Measurements from ENCODE around the gene PARP16.
"Not testable (repeated sequence)": the region's sequence is repeated elsewhere in the genome, so short reads cannot be mapped to it uniquely, and the experiment has no call there.

PARP16 gene

DNA sequence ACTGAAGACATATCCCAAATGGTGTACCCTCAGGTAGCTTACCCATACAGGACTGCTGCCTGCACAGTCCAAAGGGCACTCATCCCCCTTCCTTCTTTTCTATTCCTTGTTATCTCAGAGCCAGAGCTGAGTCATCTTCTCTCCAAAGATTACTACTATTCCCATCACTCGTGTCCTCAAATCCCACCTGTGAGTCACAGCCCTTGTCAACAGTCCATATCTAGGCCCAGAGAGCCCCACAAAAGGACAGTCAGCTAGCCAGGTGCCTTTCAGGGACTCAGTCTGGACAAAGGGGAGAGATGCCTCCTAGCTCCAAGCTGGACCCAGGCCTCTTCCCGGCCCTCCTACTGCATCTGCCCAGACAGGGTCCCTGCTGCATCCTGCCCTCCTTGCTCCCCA, 11.0 kb downstream of the PARP16 start:
- no peak for DNase-seq (ENCODE audit: low spot score)

DNA sequence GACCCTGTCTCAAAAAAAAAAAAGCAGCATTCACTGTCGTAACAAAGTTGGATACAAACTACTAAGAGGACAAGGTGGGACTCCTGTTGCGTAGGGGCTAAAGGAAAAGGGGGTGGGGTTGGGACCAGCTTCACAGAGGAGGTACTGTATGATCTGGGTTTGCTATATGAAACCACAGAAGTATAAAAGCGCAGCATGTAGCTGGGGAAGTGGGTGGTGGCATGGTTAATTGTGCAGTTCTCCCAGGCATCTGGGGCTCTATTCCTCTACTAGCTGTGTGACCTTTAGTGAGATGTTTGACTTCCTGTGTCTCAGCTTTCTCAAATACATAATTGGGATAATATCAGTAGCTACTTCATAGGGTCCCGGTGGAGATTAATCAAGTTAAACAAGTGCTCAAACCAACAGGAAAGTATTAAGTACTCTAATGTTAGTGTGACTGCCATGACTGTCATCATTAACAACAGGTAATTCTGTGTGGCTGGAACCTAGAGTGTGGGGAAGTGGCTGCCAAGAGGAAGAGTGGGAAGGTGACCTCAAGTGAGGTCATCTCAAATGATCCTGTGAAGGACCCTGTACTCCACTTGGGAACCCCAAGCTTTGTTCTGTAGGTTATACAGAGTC, 11.5 kb downstream of the PARP16 start:
- no peak for DNase-seq (ENCODE audit: low spot score)

DNA sequence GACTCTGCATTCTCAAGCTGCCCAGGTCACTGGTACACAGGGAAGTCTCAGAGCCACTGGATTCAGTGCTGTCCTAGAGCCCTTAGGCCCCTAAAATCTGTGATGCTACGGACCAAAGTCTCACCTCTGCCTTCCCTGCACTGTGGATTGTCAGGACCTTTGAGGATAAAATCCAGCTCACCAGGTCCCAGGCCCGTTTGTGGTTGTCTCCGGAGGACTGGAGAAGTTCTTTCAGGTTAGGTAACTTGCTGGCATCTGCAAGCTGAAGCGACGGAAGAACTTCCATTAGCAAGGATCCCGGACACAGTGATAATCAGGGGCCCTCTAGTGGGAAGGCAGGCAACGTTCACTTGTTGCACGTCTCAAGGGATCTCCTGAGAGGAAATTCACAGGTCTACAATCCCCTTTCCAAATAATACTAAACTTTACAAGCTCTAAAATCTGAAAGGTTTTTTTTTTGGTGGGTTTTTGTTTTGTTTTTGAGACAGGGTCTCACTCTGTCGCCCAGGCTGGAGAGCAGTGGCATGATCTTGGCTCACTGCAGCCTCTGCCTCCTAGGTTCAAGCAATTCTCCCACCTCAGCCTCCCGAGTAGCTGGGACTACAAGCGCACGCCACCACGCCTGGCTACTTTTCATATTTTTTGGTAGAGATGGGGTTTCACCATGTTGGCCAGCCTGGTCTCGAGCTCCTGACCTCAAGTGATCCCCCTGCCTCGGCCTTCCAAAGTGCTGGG, 15.7 kb downstream of the PARP16 start:
- peak; percentile 35 for DNase-seq (ENCODE audit: low spot score)

DNA sequence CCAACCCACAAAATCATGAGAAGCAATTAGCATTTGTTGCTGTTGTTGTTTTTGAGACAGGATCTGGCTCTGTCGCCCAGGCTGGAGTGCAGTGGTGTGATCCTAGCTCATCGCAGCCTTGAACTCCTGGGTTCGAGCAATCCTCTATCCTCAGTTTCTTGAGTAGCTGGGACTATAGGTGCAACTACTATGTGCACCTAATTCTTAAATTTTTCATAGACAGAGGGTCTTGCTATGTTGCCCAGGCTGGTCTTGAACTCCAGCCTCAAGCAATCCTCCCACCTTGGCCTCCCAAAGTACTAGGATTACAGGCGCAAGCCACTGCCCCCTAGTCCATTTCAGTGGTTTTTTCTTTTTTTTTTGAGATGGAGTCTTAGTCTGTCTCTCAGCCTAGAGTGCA, 18.3 kb downstream of the PARP16 start:
- DNase-seq (ENCODE audit: low spot score) = no peak

DNA sequence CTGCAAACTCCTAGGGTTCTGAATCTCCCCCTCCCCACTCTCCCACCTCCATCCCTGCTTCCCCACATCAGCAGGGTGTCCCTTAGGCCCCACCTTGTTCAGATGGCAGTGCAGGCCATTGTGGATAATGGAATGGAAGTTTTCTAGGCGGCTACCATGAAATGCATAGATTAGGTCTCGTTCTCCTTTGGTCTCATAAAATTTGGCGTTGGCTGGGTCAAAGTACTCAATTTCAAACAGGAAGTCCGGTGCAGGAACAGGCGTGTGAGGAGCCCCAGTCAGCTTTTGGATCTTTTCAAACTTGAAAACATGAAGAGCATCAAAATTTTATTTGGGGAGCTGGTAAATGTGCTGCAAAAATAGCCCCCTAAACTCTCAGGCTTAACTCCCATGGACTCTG, 20.2 kb downstream of the PARP16 start:
- DNase-seq (ENCODE audit: low spot score) = no peak

DNA sequence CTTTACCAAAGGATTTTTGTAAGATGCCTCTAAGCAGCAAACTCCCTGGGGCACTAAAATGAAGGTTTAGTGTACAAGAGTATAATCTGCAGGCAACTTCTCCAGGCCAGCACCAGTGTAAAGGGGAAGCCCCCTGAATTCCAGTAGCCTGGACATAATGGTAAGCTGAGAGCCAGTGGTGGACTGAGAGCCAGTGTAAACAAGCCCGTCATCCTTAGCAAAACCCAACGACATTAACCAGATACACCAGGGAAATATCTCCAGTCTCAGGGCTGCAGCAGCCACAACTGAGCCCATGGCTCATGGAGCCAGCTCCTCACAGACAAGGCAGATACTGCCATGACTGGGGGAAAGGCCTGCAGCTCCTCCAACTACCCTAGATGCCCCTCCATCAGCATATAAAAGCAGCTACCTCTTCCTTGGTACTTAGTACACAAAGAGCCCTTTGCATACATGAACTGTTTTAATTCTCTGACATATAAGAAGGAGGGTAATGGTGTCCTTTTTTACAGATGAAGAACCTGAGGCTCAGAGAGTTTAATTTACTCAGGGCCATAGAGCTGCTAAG, 21.7 kb downstream of the PARP16 start:
- DNase-seq (ENCODE audit: low spot score) = no peak

DNA sequence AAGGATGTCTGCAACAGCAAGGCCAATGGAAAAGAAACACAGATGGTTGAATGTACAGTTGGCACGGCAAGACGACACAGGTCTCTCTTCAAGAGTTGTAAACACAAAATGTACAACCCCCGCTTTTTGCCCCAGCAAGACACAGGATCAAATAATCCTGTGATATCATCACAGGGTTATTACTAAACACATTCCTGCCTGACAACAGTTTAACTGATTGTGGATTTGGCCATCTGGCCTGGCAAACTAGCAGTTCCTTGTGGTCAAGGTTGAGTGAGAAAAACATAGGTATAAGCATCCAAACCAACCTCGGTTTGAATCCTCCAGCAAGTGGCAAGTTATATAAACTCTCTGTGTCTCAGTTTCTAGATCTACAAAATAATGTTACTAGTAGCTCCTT, 23.4 kb downstream of the PARP16 start:
- DNase-seq (ENCODE audit: low spot score) = no peak

DNA sequence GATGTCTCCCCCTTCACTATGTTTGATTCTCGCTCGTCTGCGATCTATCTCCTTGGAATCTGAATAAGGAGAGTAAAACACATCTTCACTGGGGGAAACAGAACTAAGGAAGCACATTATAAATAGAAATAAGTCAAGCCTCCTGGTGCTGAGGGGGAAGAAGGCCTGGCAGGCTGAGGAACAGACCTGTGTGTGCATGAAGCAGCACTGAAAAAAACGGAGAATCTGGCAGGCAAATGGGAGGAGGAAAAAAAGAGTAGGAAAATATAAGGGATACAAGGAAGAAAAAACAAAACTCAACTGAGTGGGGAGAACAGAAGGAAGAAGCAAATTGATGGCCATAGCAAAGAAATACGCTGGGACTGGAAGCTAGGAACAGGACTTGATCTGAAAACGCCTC, 25.7 kb downstream of the PARP16 start:
- no peak for DNase-seq (ENCODE audit: low spot score)

DNA sequence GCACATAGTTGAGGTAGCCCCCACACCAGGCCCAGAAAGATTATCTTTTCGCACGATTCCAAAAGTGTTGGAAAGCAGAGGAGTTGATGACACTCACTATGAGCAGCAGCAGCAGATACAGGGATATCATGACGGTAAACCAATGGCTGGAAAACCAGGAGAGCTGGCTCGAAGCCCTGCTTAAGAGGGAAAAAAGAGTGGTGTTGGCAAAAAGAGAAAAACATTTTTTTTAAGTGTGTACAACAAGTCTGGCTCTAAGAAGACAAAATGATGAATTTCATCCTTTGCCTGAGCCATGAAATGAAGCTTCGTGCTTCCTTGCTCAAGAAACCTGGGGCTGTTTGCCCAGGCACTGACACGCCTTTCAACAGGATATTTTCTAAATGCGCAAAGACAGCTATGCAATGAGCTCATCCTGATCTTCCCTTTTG, 27.3 kb downstream of the PARP16 start:
- no peak for DNase-seq (ENCODE audit: low spot score)

DNA sequence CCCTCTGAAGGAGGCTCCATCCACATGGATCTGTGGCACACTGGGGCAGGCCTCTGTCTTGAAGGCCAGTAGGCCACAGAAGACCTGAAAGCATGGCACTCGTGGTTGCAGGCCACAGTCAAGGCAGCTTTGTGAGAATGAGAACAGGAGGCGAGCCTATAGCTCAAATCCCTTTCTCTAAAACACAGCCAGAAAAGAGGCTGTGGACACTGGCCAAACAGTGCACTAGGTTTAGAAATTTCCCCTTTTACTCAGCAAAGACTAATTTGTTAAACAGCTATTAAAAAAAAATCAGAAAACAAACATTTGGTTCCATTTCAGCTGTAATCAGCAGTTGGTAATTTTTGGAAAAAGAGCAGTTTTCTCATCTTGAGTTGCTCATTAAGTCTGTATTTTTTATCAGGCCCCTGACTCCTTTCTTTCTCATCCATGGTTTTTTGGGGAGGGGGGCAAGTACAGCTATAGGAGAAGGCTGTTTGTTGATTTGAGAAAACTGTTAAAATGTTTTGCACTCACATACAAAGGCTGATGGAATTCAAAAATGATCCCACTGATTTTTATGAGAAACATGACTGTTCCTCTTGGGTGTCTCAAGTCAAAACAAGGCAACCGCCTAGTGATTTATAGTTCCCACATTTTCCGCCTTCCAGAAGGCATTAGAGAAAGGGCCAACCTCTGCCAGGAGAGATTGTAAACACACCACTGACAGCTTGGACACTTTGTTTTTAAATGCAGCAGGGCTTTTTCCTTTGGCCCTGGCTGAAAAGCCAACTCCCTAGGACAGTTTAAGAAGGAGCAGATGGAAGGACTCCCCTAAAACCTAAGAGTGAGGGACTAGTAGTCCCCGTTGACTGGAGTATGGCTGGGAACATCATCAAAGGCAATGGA, 28.1 kb downstream of the PARP16 start:
- no peak for DNase-seq (ENCODE audit: low spot score)

DNA sequence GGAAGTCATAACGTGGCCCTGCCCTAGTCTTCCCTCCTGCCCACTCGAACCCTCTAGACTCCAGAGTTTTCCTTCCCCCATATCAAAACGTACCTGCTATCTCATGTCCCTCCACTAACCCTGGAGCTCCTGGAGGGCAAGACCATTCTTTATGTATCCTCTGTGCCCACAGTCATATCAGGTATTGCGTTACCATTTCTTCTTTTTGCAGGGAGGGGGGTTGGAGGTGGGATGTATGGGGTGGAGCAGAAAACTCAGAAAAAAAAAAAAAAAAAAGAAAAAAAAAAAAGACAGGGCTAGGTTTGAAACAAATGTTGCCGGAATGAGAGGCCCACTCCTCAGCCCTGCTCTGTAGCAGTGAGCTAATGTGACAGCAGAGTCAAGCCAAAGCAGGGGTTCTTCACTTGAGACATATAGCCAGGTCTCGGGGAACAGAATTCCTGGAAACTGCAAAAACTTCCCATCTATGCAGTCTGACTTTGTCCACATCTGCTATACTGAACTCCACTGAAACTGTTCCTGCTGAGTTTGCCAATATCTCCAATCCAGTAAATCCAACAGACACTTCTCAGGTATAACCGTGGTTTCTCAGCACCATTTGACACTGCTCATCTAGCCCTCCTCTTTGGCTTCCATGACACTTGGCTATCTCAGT, 31.1 kb downstream of the PARP16 start:
- DNase-seq (ENCODE audit: low spot score) = no peak

DNA sequence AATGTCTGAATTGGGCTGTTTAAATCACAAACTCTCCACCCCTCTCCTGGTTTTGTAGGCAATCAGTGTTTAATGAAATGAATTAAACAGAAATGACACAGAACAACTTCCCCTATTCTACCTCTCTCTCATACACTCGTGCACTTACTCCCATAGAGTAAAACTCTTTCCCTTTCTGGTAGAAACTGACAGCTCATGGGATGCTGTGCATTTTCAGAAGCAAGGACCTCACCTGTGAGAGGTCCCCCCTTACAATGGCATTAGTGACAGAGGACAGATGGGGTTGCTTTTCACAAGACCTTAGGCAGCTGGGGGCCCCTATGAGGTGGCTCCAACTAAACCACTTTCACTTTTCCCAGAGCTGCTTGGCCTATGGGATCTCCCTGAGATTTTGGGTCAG, 31.9 kb downstream of the PARP16 start:
- no peak for DNase-seq (ENCODE audit: low spot score)

DNA sequence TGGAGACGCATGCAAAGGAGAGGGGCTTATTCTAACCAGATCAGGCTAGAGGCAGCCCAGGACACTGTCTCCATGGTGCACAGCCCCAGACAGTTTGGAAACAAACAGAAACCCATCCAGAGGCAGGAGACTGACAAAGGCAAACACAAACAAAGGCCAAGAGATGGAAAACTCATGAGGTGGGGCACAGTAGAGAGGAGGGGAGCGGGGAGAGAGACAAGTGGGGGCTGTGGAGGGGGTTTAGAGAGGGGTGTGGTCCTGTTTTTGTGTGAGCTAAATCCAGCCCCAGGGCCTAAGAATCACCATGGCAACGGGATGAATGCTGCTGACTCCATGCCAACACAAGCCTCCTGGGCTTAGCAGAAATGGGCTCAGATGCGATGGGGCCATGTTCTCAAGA, 32.3 kb downstream of the PARP16 start:
- DNase-seq (ENCODE audit: low spot score) = no peak

DNA sequence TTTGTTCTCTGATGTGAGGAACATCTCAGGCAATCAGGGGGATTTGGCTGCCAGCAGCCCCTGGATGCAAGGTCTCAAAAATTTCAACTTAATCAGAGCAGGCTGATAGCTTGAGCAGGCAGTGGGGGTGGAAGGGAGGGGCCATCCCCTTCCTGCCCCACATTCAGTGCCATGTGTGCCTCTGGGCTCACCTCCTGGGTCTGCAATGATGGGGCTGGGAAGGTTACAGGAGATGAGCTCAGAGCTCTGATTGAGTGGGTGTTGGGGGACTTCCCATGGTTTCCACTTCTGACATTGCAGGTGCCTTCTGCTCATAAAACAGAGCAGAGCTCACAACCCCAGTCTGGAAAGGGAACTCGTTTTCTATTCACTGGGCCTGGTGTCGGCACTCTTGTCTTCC, 37.0 kb downstream of the PARP16 start:
- peak; percentile 22 for DNase-seq (ENCODE audit: low spot score)

DNA sequence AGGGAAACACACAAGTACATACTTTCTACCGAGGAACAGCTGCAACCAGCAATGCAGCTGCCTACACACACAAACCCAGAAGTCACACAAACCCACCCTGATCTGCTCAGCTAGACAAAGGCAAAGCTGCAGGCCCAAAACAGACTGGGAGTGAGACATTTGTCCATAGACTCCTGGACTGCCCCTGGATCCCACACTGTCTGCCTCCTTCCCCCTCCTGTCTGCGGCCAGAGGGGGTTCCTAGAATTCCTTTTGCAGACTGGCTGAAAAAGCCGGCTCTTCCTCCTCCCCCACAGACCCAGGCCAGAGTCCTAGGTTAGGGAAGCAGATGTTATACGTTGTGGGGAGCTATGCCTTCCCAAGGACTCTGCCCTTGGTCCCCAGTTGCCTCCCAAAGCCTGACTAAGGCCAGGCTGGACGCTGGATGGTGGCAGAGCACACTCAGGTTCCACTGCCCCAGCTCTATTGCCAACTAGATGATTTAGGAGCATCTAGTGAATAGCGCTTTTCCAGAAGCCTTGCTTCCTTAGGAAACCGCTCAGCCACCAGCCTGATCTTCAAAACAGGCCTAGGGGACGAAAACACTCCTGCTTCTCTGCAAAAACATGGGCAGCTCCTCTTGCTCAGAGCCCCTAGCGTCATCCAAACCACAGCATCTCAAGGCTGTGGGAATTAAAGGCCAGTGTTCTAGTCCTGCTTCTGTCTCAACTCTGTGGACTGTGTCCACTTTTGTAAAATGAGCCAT, 38.0 kb downstream of the PARP16 start:
- DNase-seq (ENCODE audit: low spot score) = no peak

DNA sequence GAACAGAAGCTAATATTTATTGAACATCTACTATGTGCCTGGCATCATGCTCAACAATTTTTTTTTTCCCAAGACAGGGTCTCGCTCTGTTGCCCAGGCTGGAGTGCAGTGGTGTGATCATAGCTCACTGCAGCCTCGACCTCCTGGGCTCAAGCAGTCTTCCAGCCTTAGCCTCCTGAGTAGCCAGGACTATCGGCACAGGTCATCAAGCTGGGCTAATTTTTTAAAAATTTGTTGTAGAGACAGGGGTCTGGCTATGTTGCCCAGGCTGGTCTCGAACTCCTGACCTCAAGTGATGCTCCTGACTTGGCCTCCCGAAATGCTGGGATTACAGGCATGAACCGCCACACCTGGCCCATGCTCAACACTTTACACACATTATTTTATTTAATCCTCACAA, 39.7 kb downstream of the PARP16 start:
- DNase-seq (ENCODE audit: low spot score) = no peak

DNA sequence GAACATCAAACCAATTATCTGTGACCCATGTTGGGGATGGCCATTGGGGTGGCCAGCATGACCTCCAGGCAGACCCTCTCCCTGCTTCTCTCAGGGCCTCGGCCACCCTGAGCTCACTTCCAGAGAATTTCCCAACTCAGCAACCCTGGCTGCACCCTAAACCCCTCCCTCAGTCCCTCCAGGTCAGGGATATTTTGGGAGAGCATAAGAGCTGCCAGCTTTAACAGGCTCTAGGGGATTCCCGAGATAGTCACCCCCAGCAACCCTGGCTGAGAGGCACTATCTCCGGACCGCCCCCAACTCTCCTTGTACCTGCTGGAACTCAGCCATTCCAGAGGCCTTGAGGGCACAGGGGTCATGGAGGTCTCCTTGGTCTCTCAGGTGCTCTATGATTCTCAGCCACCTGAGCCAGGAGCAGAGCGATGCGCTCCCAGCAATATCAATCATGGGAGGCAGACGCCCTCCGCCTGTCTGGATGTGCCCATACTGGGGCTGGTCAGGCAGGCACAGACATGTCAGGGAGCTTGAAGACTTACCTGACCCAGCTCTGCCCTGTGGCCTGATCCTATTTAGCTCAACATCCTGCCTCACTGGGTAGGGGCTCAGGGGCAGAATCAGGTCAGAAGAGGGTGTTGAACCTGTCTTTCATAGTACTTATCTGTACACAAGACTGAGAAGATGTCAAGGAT, 40.5 kb downstream of the PARP16 start:
- no peak for DNase-seq (ENCODE audit: low spot score)

DNA sequence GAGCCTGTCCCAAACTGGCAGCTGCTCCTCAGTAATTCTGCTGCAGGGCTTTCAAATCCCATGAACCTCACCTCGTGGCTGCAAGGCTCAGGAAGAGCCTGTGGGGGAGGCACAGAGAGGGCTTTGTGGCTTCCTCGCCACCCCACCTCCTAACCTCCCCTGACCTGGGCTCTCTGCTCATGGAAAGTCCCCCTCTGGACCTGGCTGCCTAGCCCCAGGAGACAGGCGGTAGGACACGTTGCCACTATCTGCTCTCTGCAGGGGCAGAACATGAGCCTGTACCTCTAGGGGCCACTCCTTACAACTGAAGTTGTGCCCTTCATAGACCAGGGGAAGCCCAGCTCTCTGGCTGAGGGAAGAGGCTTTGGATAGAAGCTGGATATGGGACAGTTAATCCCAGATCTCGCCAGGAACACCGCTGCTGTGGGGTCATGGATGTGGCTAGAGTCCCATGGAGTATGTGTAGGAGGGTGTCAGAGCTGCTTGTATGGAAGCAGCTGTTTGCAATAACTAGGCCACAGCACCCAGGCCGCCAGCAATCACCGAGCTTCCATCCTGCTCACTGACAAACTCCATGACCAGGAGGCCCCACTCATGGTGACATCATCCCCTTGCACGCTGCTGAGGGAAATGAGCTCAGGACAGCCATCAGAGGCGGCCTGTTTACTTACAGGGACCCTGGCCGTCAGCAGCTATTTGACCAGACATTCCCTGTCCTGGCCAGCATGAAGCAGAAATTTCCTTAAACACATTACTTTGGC, 41.4 kb downstream of the PARP16 start:
- DNase-seq (ENCODE audit: low spot score) = no peak

DNA sequence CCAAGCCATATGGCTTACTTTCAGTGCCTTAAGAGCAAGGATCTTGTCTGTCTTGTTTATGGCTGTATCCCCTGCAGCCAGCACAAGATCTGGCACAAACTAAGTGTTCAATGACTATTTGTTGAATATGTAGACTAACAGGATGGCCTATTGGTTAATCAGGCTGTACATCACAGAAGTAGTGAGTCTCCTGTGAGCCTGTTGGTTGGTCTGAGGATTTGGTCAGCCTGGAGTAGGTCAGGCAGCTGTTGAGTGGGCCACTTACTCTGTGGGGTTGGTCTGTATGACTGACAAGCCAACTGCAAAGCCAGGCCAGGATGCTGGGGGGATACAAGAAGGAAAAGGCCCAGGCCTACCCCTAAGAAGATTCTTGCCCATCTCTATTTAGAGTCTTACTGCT, 42.0 kb downstream of the PARP16 start:
- no peak for DNase-seq (ENCODE audit: low spot score)

DNA sequence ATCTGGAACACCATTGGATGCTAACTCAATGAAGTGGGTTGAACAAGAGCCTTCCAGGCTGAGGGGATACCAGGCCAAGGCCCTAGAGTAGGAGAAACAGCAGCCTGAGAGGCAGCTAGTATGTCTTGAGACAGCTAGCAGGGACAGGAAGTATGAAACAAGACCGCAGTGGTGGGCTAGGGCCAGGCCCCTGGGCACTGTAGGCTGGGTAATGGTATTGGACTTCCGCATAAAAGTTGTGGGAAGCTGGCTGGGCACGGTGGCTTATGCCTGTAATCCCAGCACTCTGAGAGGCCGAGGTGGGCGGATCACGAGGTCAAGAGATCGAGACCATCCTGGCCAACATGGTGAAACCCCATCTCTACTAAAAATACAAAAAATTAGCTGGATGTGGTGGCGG, 50.2 kb downstream of the PARP16 start:
- DNase-seq (ENCODE audit: low spot score) = not testable (repeated sequence)

Measured in NAMALWA (cell line).